ENCODE results near the gene PDGFB.

DNA sequence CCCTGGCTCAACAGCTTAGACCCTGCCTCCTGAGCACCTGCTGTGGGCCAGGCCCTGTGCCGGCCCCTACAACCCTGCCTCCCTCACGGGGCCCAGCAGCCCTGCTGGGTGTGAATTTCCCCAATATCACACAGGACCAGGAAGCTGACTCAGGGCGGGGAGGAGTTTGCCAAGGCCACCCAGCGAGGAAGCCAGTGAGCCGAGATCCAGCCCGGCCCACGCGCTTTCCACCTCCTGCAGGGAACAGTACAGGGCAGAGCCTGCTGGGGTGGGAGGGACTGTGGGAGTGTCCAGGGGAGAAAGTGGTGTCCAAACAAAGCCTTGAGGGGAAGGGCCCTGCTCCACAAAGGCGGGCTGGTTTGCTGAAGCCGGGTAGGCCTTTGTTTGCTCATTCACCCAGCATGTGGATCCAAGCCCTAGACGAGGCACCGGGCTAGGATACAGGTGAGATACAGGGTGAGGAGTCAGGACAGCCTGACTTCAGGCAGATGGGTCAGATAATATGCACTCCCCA, 47.8 kb upstream of the PDGFB start:
- TF ChIP-seq, protein P1, sequence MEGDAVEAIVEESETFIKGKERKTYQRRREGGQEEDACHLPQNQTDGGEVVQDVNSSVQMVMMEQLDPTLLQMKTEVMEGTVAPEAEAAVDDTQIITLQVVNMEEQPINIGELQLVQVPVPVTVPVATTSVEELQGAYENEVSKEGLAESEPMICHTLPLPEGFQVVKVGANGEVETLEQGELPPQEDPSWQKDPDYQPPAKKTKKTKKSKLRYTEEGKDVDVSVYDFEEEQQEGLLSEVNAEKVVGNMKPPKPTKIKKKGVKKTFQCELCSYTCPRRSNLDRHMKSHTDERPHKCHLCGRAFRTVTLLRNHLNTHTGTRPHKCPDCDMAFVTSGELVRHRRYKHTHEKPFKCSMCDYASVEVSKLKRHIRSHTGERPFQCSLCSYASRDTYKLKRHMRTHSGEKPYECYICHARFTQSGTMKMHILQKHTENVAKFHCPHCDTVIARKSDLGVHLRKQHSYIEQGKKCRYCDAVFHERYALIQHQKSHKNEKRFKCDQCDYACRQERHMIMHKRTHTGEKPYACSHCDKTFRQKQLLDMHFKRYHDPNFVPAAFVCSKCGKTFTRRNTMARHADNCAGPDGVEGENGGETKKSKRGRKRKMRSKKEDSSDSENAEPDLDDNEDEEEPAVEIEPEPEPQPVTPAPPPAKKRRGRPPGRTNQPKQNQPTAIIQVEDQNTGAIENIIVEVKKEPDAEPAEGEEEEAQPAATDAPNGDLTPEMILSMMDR (IDR thresholded peaks at IDR 0.05; ENCODE audit: low read length): no peak
- no peak for TF ChIP-seq EZH2phosphoT487 (IDR thresholded peaks at IDR 0.05; ENCODE audit: low read length)
- TF ChIP-seq EZH2 (optimal IDR thresholded peaks at IDR 0.05; ENCODE audit: low read depth, low read length): no peak

All from MM.1S (cell line).